ENCODE results near the gene STARD3NL. TPM values are rescaled to one million over a fixed set of nuclear protein-coding genes. Genes with fewer than 3 reads are reported as not detected.
"Not testable (repeated sequence)": the region's sequence is repeated elsewhere in the genome, so short reads cannot be mapped to it uniquely, and the experiment has no call there.

Gene STARD3NL
- polyA plus RNA-seq, 1 donor (not counting 4 experiments of a cell fraction or from before 2014, with no cell fraction given) = 45.1 TPM

GRCh38 chr7:38269704-38270346 is 91.8 kb downstream of the STARD3NL start:
- H3K4me3 ChIP-seq (ENCODE audit: control insufficient read depth in 2 of 3, extremely low read depth in 1 of 3, insufficient read depth in 2 of 3, low read depth in 1 of 3, low read length in 3 of 3); H3K27me3 ChIP-seq (ENCODE audit: control insufficient read depth, extremely low read depth, insufficient read depth, low read length); H3K9me3 ChIP-seq (ENCODE audit: control insufficient read depth, low read depth, low read length); H3K9me1 ChIP-seq (ENCODE audit: control insufficient read depth, extremely low read depth, insufficient read depth, low read length); H3K4me2 ChIP-seq (ENCODE audit: control insufficient read depth, extremely low read depth, insufficient read depth, low read depth, low read length); H3K9ac ChIP-seq (ENCODE audit: control insufficient read depth, extremely low read depth, insufficient read depth, low read length); H3K79me2 ChIP-seq (ENCODE audit: control insufficient read depth, insufficient read depth, low read length); H3K4me1 ChIP-seq (ENCODE audit: control insufficient read depth, extremely low read depth, insufficient read depth, low read length); DNase-seq (ENCODE audit: low read depth, low spot score); H4K20me1 ChIP-seq (ENCODE audit: control insufficient read depth, extremely low read depth, insufficient read depth, low read length); H3K27ac ChIP-seq (ENCODE audit: control insufficient read depth, insufficient read depth, low read length); H3K36me3 ChIP-seq (ENCODE audit: control insufficient read depth in 2 of 2, extremely low read depth in 1 of 2, insufficient read depth in 2 of 2, low read length in 2 of 2); dilution Hi-C loops (cut with MboI; ENCODE audit: extremely low pct_ligation_motif_present, low sequenced_read_pairs); H2AFZ ChIP-seq (ENCODE audit: control insufficient read depth, low read length): not testable (repeated sequence)
- peak; percentile 9 for FAIRE-seq

GRCh38 chr7:38270405-38270804 is 92.4 kb downstream of the STARD3NL start:
- H3K79me2 ChIP-seq (ENCODE audit: control insufficient read depth, insufficient read depth, low read length); H3K27ac ChIP-seq (ENCODE audit: control insufficient read depth, insufficient read depth, low read length); H2AFZ ChIP-seq (ENCODE audit: control insufficient read depth, low read length); H3K4me1 ChIP-seq (ENCODE audit: control insufficient read depth, extremely low read depth, insufficient read depth, low read length); H3K4me3 ChIP-seq (ENCODE audit: control insufficient read depth in 2 of 3, extremely low read depth in 1 of 3, insufficient read depth in 2 of 3, low read depth in 1 of 3, low read length in 3 of 3); H4K20me1 ChIP-seq (ENCODE audit: control insufficient read depth, extremely low read depth, insufficient read depth, low read length); dilution Hi-C loops (cut with MboI; ENCODE audit: extremely low pct_ligation_motif_present, low sequenced_read_pairs); DNase-seq (ENCODE audit: low read depth, low spot score); FAIRE-seq; H3K36me3 ChIP-seq (ENCODE audit: control insufficient read depth in 2 of 2, extremely low read depth in 1 of 2, insufficient read depth in 2 of 2, low read length in 2 of 2); H3K9me3 ChIP-seq (ENCODE audit: control insufficient read depth, low read depth, low read length); H3K27me3 ChIP-seq (ENCODE audit: control insufficient read depth, extremely low read depth, insufficient read depth, low read length); H3K4me2 ChIP-seq (ENCODE audit: control insufficient read depth, extremely low read depth, insufficient read depth, low read depth, low read length); H3K9me1 ChIP-seq (ENCODE audit: control insufficient read depth, extremely low read depth, insufficient read depth, low read length); H3K9ac ChIP-seq (ENCODE audit: control insufficient read depth, extremely low read depth, insufficient read depth, low read length): not testable (repeated sequence)

GRCh38 chr7:38273286-38273995 is 95.4 kb downstream of the STARD3NL start, which contains the start of gene TARP:
TSS of gene TARP (minus strand) at chr7:38273636.
- dilution Hi-C loops (cut with MboI; ENCODE audit: extremely low pct_ligation_motif_present, low sequenced_read_pairs) = no loop called here
- TF ChIP-seq CTCF (optimal IDR thresholded peaks at IDR 0.05 in 1 of 3, IDR thresholded peaks at IDR 0.05 in 1 of 3, conservative IDR thresholded peaks at IDR 0.05 in 1 of 3; ENCODE audit: extremely low read depth in 1 of 3, insufficient read depth in 2 of 3, low read length in 3 of 3) (no peak), EZH2 (IDR thresholded peaks at IDR 0.05; ENCODE audit: low read length) (no peak)
- no peaks in the 10 kb centered on the region for H3K9me1 ChIP-seq (ENCODE audit: control insufficient read depth, extremely low read depth, insufficient read depth, low read length)
- H3K4me3 ChIP-seq (ENCODE audit: control insufficient read depth in 2 of 3, extremely low read depth in 1 of 3, insufficient read depth in 2 of 3, low read depth in 1 of 3, low read length in 3 of 3) = no peak within 1 kb of the TSS
- no peaks in the 10 kb centered on the region for H3K9me3 ChIP-seq (ENCODE audit: control insufficient read depth, low read depth, low read length)
- FAIRE-seq = no peak
- DNase-seq (ENCODE audit: low read depth, low spot score) = no peak
- H3K4me2 ChIP-seq (ENCODE audit: control insufficient read depth, extremely low read depth, insufficient read depth, low read depth, low read length) = no peak within 1 kb of the TSS
- no peaks in the 10 kb centered on the region for H4K20me1 ChIP-seq (ENCODE audit: control insufficient read depth, extremely low read depth, insufficient read depth, low read length)
- no peaks in the 10 kb centered on the region for H3K36me3 ChIP-seq (ENCODE audit: control insufficient read depth in 2 of 2, extremely low read depth in 1 of 2, insufficient read depth in 2 of 2, low read length in 2 of 2)
- H3K9ac ChIP-seq (ENCODE audit: control insufficient read depth, extremely low read depth, insufficient read depth, low read length) = no peak within 1 kb of the TSS
- no peak within 1 kb of the TSS for H3K27ac ChIP-seq (ENCODE audit: control insufficient read depth, insufficient read depth, low read length)
- H2AFZ ChIP-seq (ENCODE audit: control insufficient read depth, low read length) = no peak within 1 kb of the TSS
- no peaks in the 10 kb centered on the region for H3K79me2 ChIP-seq (ENCODE audit: control insufficient read depth, insufficient read depth, low read length)
- no peaks in the 10 kb centered on the region for H3K4me1 ChIP-seq (ENCODE audit: control insufficient read depth, extremely low read depth, insufficient read depth, low read length)
- no peaks in the 10 kb centered on the region for H3K27me3 ChIP-seq (ENCODE audit: control insufficient read depth, extremely low read depth, insufficient read depth, low read length)

Measured in keratinocyte (primary cell).